GM19025 (cell line): Measurements from ENCODE around the gene CORO2B.

Experiments
- ATAC-seq: cut with Tn5 transposase; IDR thresholded peaks from one replicate; pipeline ENCODE4 v1.9.1; 2021; ENCODE audit warnings: mild to moderate bottlenecking, low read depth, moderate library complexity; ENCODE audit not compliant: unreplicated experiment

Gene CORO2B

DNA sequence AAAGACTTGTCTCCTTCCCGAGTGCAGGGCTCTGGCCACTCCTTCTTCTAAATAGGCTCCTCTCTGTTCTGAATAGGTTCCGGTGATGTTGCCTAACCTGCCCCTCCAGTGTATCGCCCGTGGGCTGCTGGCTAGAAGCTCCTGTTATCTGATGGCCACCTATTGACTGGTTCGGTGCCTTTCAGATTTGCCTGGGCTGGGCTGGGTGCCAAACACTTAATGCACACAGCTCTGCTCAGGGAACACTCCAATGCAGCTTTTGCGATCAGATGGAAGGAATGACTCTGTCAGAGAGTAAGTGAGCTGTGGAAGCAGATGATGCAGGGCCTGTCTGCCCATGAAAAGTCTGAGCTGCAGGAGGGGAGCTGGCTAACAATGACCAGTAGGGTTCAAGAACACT lies 112.9 kb downstream of the CORO2B start:
- ATAC-seq: no peak

GRCh38 chr15:68693071-68693470 lies 114.3 kb downstream of the CORO2B start:
- ATAC-seq: no peak

DNA sequence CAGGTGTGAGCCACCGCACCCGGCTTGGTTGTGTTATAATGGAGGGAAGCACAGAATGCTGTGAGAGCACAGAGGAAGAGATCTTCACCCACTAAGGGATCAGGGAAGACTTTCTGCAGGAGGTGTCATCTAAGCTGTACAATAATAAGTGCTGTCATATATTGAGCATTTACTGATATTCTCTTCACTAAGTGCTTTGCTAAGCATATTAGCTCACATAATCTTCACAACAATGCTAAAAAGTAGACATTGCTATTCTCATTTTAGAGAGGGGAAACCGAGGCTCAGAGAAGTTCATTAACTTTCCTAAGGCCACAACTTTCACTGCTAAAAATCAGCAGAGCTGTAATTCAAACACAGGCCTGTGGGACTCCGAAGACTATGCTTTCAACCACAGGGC lies 115.3 kb downstream of the CORO2B start:
- ATAC-seq: no peak

- ATAC-seq: no peak
Measured at GRCh38 chr15:68695061-68695595, 116.3 kb downstream of the CORO2B start.

DNA sequence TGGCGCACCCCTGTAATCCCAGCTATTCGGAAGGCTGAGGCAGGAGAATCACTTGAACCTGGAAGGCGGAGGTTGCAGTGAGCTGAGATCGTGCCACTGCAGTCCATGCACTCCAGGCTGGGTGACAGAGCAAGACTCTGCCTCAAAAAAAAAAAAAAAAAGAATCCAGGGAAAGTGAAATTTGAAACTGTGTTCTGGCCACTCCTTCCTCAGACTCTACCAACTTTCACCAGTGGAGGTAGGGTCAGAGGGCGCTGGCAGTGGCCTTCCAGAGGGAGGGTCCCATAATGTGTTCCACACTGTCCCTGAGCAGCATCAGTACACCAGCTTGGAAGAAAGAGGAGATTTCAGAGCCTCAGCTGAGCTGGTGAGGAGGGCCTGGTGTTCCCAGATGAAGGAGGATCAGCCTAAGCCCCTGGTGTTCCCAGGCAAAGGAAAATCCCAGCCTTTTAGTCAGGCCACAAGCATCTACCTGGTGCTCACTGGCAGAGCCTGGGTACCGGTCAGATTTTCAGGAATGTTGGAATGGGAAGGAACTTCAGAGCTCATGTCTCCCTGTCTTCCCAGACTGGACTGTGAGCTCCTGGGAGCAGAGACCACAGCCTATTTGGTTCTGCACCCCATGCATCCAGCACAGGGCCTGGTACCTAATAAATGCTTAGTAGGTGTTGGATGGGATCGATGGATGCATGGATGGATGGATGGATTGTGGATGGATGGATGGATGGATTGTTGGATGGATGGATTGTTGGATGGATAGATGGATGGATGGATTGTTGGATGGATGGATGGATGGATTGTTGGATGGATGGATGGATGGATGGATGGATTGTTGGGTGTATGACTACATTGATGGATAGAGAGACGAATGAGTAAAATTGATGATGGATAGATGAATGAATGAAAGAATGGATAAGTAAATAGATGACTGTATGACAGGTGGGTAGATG lies 117.9 kb downstream of the CORO2B start:
- ATAC-seq: no peak

- ATAC-seq: no peak
Measured at GRCh38 chr15:68697711-68698690, 119.2 kb downstream of the CORO2B start.

DNA sequence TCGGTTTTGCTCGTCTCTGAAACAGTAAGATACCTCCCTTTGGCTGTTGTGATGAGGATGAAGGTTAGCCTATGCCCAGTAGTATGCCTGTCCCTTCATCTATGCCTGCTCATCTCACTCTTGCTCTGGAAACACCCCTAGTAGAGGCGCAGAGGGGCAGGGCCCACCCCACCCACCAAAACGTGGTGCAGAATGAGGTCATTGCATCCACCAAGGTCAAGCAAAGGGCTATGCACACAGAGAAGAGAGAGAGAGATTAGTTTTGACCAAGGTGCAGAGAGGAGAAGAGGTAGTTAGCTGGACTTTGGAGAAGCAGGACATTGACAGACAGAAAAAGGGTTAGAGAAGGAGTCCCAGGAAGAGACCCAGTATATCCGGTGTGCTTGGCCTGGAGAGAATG lies 119.9 kb downstream of the CORO2B start:
- no peak for ATAC-seq

GRCh38 chr15:68699124-68699880 lies 120.5 kb downstream of the CORO2B start:
- no peak for ATAC-seq

GRCh38 chr15:68699881-68700454 lies 121.2 kb downstream of the CORO2B start:
- ATAC-seq: no peak

DNA sequence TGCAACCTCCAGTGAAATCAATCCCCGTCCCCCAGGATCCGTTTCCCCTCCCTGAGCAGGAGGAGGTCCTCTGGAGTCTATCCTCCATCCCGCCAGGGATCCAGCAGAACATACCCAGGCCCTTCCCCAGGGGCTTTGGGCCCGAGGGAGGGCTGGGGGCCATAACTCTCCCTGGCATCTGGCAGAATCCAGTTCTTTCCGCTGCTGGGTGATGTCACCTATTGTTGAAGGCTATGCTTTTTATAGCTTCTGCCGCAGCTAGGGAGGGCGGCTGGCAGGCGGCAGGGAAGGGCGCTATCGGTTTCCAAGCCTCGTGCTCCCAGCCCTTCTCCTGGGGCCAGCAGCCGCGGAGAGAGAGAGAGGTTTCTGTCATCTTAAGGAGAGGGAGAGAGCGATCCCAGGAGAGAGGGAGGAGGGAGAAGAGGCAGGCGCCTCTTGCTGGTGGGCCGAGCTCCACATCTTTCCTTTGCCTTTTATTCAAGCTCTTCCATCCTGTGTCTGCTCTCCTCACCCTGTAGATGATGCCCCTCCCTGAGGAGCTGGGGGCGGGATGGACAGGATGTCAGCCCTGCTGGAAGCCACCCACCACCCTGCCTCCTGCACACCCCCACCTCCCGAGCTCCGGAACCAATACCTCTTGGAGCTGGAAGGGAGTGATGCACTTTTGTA lies 121.8 kb downstream of the CORO2B start:
- ATAC-seq: no peak

- ATAC-seq: no peak
Measured at GRCh38 chr15:68701886-68702285, 123.1 kb downstream of the CORO2B start.

DNA sequence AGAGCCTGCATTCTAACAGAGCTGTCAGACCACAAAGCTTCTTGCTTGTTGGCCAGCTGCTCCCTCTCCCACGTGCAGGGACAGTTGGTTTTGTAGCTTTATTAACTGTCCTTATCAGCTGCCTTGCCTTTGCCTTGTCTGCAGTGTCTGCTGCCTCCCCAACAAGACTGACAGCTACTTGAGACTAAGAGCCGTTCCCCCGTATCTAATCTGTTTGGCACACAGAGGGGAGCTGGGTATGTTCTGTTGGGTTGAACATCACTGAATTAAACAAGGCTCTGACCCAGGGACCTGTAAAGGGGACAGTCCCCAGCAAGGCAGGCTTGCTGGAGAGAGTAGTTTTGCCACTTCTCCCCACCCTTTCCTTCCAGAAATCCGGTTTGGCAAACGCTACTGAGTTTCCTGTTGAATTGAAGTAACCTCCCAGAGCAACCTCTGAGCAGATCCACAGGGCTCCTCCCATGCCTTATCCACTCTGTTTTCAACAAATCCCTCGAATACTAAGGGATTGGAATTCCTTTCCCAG lies 125.8 kb downstream of the CORO2B start:
- ATAC-seq: no peak

GRCh38 chr15:68706256-68706655 lies 127.5 kb downstream of the CORO2B start:
- no peak for ATAC-seq

GRCh38 chr15:68706931-68707330 lies 128.1 kb downstream of the CORO2B start:
- ATAC-seq: no peak

- no peak for ATAC-seq
Measured at GRCh38 chr15:68707386-68707785, 128.6 kb downstream of the CORO2B start.

- ATAC-seq: no peak
Measured at GRCh38 chr15:68709876-68710275, 131.1 kb downstream of the CORO2B start.

GRCh38 chr15:68710536-68710935 lies 131.7 kb downstream of the CORO2B start:
- ATAC-seq: no peak

DNA sequence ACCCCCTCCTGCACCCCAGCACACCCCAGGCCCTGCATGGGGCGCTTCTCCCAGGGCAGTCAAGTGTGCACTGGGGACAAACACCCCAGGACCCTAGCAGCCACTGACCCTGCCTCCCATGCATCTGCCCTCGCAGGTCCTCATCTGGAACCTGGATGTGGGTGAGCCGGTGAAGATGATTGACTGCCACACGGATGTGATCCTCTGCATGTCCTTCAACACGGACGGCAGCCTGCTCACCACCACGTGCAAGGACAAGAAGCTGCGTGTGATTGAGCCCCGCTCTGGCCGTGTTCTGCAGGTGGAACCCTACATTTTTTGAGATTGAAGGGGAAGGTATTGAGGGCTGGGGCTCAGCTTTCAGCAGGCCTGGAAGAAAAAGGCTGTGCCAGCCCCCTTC lies 132.6 kb downstream of the CORO2B start:
- ATAC-seq: no peak

DNA sequence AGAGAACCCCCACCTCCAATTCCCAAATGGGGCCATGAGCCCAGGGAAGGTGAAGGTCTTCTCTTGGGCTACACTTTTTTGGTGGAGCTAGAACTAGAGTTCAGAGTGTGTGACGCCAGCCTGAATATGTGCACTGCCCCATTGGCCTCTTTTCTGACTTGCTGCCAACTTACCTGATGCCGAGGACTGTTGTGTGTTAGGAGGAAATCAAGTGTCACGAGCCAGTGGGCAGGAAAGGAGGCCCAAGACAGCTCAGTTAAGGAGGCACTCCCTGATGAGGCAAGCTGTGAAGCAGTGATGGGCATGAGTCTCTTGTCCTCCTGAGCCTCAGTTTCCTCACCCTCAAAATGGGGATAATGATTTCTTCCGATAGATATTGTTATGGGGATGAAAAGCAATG lies 134.1 kb downstream of the CORO2B start:
- no peak for ATAC-seq
